ENCODE results near the gene SELENOO.

SELENOO gene

DNA sequence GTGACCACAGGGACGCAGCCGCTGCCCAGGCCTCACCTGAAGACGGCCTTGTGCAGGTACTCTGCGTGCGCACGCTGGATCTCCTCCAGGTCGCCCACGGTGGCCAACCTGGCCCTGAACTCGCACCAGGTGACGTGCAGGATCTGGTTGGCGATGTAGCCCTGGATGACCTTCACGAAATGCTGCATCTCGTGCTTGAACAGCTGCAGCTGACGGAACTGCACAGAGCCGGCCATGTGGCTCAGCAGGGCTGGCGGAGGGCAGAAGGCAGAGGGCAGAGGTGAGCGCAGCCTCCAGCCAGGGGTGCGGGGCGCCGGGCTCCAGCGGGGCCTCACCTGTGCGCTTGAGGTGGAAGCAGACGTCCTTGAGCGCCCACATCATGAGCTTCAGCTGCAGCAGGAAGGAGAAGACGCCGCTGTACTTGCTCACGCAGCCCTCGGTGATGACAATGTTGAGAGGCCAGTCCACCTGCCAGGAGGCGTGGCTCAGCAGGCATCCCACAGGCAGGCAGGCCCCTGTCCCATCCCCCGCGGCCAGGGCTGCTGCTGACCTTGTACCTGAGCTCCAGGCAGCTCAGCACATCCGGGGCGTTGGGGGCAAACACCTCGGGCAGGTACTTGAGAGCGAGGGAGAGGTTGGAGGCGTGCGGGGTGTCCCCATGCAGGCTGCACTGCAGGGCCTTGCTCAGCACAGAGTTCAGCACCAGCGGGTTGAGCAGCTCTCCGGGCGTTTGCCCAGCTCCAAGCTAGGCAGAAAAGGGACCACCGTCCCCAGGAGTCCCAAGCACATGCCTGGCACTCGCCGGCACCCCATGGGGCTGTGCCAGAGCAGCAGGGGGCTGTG, 17.6 kb downstream of the SELENOO start:
- DNase-seq: no peak

DNA sequence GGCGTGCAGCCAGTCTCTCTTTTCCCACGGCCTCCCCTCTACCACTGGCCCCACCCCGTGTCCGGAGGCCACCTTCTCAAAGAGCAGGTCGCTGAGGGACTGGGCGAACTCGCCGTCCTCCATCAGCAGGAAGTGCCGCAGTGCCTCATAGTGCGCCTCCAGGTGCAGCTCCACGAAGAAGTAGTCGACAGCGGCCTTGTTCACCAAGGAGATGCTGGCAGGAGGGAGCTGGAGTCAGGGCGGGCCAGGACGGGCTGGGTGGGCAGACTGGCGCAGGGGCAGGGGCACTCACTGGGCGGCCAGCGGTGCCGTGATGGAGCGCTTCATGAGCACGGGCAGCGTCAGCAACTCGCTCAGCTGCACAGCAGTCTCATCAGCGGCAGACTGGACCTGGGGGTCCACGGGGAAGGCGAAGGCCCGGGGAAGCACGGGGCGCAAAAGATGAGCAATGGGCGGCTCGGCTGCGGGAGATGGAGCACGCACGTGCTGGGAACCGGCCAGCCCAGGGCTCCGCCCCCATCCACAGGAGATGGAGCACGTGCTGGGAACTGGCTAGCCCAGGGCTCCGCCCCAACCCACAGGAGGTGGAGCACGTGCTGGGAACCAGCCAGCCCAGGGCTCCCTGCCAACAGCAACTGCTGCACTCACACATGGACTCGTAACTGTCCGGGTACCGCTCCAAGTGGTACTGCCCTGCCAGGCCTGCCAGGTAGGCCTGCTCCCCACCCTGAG, 18.4 kb downstream of the SELENOO start:
- DNase-seq: no peak

DNA sequence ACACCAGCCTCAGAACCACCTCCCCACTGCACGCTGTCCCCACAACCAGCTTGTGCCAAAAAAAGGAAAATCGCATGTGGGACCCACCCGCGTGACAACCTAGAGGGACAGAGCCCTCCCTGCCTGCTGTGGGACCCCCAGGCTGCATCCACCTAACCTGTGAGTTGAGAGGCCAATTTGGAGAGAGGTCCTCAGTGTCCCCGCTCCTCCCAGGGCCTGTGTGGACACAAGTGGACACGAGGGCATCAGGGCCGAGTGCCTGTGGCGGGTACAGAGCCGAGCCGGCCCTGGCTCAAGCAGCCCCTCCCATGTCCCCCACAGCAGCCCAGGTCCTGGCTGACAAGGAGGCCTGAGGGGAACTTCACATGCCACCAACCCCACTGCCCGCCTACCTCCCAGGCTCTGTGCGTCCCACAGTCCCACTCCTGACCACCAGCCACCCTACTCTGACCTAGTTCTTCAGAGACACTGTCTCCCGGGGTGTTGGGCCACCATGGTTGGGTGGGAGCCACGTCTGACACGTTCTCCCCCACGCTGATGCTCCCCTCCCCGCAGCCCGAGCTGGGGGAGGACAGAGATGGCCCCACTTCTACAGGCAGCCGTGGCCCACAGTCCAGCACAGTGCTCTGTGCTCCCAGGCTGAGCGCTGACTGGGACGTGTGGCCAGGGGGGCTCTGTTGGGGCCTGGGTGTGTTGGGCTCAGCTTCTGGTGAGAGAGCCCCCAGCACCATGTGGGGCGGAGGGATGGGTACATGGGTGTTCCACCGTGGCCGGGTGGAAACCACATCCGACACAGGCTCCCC, 19.2 kb downstream of the SELENOO start:
- DNase-seq: no peak

DNA sequence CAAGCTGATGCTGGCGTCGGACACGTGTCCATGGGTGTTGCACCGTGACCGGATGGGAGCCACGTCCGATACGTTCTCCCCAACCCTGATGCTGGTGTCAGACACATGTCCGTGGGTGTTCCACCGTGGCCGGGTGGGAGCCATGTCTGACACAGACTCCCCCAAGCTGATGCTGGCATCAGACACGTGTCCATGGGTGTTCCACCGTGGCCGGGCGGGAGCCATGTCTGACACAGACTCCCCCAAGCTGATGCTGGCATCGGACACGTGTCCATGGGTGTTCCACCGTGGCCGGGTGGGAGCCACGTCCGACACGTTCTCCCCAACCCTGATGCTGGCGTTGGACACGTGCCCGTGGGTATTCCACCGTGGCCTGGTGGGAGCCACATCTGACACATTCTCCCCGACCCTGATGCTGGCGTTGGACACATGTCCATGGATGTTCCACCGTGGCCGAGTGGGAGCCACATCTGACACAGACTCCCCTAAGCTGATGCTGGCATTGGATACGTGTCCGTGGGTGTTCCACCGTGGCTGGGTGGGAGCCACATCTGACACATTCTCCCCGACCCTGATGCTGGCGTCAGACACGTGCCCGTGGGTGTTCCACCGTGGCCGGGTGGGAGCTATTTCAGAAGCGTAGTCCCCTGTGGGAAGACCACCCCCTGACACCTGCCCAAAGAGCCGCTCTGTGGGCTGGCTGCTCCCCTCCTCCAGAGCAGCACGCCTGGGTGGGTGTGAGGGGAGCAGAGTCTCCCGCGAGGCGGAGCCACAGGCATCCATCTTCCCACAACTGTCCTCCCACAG, 20.0 kb downstream of the SELENOO start:
- no peak for DNase-seq

DNA sequence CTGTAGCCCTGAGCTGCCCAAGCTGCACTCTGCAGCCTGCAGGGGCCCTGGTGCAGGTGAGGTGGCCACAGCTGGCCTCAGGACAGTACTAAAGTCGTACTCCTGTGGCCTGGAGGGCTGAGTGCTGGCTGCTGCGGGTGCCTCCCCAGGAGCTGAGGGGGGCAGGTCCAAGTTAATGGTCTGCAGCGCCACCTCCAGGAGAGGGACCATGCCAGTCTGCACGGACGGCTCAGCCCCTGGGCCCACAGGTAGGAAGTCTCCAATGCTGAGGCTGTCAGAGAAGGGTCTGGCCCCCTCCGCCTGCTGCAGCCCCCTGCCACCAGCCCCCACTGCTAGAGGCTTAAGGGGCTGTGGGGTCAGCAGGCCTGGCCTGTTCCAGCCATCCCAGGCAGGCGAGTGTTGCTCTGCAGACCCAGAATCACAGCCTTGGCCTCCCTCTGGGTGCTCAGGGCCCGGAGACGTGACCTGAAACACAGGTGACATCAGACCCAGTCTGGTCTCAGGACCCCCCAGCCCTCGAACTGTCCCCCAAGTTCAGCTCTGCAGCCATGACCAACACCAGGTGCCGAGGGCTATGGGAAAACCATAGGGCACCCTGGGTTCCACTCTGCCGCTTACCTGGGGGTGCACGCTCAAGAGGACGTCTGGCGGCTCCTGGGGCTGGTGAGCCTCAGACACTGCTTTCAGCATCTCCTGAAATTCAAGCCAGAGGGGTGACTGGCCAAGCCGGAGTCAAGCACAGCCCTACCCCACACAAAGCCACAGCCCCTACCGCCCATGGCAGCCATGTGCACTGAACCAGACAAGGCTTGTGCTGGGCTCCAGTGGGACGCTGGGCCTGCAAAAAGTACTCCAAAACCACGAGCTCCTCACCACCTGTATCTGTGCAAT, 20.8 kb downstream of the SELENOO start:
- no peak for DNase-seq

DNA sequence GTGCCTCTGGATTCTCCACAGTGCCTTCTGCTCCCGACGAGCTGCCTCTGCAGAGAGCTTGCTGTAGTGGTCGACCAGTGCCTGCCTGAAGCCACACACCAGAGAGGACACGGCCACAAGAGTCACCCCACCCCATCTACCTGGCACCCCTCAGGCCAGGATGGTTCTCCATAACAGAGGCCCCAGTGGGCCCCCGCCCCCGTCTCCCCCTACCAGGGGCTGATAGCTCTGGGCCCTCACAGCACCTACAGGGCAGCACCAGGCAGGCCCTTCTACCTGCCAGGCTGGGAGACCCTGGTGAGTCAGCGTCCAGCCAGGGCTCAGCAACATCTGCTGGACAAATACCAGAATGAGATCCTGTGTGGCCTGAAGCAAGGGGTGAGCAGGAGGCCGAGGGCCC, 21.7 kb downstream of the SELENOO start:
- DNase-seq: no peak

- DNase-seq: no peak
These were observed 23.3 kb downstream of the SELENOO start for GRCh38 chr22:50224071-50224470.

- DNase-seq: no peak
These were observed 24.6 kb downstream of the SELENOO start for GRCh38 chr22:50225200-50225969.

DNA sequence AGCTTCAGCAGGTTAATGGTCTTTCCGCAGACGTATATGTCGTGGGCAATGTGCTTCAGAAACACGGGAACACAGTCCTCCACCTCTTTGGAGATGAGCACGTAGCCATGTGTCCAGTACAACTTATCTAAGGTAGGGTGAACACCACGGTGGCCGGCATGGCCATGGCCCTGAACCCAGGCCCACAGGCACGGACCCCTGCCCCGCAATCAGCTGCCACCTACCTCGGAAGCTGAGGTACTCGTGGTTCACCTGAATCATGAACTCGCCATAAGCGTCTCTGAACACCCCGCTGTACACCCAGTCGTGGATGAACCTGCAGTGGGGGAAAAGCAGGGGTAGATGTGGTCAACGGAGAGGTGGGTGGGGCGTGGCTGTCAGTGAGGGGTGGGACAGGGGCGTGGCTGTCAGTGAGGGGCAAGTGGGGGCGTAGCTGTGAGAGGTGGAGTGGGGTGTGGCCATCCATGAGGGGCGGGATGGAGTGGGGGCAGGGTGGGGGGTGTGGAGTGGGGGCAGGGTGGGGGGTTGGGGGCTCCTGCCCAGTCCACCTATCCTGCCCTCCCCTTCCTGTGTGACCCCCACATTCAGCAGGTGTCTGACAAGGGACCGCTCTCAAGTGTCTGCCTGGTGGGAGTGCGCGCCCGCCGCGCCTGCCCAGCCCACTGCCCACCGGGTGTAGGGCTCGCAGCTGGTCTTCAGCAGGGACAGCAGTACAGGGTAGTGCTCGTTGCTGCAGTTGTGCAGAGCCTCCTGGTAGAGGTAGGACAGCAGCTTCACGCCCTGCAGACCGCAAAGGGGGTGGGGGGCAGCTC, 25.5 kb downstream of the SELENOO start:
- no peak for DNase-seq

DNA sequence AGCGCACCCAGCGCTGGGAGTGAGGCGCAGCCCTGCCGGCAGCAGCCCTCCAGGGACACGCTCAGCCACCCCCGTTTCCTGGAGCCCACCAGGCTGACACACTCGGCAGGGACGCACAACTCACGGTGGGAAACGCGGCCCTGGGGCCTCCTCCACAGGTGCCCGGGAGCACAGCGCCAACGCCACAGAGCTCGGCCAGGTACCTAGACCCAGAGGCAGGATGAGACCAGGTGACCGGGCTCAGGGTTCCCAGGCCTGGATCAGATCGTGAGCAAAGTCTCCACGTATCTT, 26.0 kb downstream of the SELENOO start:
- no peak for DNase-seq

GRCh38 chr22:50227579-50228215, 26.9 kb downstream of the SELENOO start:
- DNase-seq: no peak

- DNase-seq: no peak
These were observed 27.6 kb downstream of the SELENOO start for GRCh38 chr22:50228366-50228765.

DNA sequence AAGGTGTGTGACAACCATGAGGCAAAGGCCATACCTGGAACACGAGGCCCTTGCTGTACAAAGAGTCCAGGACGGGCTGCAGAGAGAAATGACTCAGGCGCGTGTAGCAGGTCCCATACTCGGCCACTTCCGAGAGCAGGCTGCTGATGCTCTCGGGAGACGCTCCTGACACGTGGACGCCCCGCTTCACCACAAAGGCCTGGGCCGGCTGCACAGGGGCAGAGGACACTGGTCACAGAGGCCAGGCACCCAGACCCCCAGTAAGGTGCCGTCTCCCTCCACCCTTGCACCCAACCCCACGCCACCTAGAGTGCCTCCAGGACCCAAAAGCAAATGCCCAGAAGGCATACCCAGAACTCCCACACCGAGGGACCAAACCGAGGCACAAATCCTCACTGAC, 28.6 kb downstream of the SELENOO start:
- no peak for DNase-seq

- no peak for DNase-seq
These were observed 31.8 kb downstream of the SELENOO start for GRCh38 chr22:50232481-50233151.

- no peak for DNase-seq
These were observed 32.4 kb downstream of the SELENOO start for GRCh38 chr22:50233223-50233622.

DNA sequence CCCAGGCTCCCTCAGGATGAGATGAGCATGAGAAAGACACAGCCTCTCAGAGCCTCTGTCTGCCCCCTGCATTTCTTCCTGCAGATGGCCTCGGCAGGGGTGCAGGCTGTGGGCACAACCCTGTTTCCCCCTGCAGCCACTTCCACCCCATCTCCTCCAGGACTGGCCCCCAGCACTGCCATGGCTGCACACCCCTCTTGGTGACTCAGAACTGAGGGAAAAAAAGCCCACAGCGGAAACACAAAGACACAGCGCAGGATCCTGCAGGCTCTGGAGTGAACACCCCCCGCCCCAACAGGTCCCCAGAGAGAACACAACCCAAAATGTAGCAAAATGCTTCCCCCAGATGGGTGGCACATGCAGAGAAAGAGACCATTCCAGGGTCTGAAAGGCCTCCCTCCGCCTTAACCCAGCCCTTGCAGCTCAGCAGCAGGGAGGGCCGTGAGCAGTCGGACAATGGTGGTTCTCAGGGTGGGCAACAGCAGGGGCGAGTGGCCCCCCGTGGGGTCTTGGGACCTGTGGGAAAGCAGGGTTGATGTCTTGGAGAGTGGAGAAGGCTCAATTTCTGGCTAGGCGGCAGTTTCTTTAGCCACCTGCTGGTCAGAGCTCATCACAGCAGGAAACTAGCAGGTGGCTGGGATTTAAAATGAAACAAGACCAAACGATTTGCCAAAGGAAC, 36.1 kb downstream of the SELENOO start:
- DNase-seq: no peak

- no peak for DNase-seq
These were observed 37.9 kb downstream of the SELENOO start for GRCh38 chr22:50238755-50239154.

DNA sequence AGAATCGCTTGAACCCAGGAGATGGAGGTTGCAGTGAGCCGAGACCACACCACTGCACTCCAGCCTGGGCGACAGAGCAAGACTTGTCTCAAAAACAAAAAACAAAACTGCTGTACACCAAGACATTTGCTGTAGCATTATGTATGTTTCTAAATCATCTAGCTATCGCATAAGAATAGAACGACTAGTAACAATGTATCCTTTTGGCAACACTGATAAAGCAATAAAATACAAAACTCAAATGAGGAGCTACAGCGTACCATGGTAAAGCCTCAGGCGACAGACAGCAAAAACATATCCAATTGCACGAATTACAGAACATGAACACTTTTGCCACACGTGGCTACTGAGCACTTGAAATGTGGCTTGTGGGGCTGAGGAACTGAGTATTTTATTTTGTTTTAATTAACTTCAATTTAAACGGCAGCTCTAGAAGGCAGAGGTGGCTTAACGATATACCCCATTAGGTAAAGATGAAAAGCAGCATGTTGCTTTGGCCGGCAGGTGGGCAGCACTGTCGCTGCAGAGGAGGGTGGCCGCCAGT, 41.7 kb downstream of the SELENOO start:
- DNase-seq: no peak

Measured in activated CD4-positive, alpha-beta T cell treated with anti-CD3 and anti-CD28 coated beads, Interleukin-2, amount 50 U/mL, for 1 hour (primary cell).